Measurements from ENCODE around the gene TPSG1. TPM values are rescaled to one million over a fixed set of nuclear protein-coding genes. Genes with fewer than 3 reads are reported as not detected.

The TPSG1 gene
- polyA plus RNA-seq, 4 donors = 0.47 to 1.6 (median 0.90) TPM

DNA sequence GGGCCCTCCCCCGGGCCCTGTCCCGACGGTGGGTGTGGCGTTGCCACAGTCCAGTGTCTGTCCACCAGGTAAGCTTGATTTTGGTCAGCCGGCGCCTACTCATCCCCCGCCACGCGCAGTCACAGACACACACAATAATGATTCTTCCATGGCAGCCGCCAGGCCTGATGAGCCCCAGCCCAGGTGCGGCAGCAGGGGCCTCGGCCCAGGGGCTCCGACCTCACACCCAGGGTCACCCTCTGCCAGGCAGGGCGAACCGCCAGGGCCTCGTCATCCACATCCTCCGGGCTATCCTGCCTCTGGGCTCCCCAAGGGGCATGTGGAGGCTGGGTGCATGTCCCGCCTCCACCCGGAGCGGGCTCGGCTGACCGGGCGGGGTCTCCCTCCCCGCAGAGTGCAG lies 7.5 kb downstream of the TPSG1 start:
- no peak for DNase-seq (ENCODE audit: low read depth in 4 of 4, low spot score in 3 of 4)

DNA sequence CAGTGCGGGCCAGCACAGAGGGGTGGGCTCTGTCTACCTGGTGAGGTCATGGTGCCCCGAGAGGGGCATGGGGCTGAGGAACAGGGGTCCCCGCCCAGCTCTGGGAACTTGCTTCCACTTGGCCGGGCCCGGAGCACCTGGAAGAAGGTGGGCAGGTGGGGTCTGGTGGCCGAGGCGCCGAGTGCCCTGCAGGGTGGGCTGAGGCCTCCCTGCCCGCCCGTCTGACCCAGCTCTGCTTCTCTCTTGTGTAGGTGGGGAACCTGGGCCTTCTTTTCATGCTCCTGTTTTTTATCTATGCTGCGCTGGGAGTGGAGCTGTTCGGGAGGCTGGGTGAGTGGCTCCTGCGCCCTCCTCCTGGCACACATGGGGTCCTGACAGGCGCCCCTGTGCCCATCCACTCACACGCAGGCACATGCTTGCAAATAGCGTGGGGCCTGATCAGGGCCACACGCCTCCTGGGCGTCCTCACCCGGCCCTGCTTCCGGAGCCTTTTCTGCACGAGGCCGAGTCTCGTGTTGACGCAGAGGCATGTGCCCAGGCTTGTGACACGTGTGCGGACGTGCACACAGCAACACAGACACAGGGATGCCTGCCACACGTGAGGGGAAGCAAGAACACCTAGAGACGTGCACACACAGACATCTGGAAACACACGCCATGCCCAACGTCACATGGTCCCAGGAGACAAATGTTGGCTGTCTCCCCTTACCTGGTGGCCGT lies 8.2 kb downstream of the TPSG1 start:
- no peak for DNase-seq (ENCODE audit: low read depth in 4 of 4, low spot score in 3 of 4)

DNA sequence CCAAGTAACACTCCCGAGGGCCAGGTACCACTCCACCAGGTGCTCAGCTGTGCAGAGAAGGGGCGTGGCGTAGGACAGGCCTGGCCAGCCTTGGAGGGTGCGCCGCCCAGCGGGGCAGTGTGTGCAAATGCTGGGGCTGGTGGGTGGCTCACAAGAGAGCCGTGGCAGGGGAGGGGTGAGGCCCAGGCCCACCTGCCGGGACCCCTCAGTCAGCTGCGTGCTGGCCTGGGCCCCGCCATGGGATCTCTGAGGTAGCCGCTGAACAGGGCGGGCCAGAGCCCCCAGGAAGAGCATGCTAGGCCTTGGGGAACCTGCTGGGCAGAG lies 8.8 kb downstream of the TPSG1 start:
- DNase-seq (ENCODE audit: low read depth in 4 of 4, low spot score in 3 of 4) = no peak

DNA sequence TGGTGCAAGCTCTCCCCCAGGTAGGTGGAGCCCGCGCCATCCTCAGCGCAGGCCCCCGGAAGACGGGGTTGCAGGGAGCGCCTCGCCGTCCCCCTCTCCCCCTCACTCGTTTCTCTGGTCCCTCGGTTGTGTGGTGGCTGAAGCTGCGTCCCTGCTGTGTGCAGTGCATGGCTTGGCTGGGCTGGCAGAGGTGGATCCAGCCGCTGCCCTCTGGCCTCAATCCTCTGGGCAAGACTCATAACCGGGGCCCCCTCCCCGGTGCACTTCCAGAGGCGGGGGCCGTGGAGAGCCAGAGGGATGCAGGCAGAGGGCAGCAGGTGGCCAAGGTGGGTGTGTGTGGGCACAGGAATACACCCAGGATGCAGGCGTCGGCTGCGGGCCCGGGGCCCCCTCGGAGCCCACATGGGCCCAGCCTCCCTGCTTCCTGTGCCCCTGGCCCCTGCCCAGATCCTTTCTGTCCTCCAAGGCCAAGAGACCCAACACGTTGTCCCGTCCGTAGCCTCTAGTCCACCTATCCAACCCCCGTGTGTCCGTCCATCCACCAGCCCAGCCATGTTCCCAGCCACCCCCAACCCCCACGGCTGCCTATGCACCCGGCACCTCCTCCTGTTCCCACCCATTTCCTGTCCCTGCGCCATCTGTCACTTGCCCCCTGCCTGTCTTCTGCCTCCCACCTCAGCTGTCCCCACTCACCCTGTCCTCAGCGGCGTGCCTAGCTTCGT lies 9.3 kb downstream of the TPSG1 start:
- DNase-seq (ENCODE audit: low read depth in 4 of 4, low spot score in 3 of 4) = no peak

DNA sequence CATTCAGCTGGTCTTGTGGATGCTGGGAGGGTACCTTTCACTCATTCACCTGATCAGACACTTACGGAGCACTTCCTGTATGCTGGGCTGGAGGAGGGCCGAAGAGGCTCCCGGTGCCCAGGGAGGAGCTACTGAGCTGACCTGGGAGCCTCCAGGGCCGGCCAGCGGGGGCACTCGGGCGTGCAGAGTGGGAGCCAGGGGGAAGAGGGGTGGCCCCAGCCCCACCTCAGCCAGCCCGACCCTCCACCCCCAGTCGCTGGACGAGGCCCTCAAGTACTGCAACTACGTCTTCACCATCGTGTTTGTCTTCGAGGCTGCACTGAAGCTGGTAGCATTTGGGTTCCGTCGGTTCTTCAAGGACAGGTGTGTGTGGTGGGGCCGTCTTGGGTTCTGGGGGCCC lies 10.3 kb downstream of the TPSG1 start:
- DNase-seq (ENCODE audit: low read depth in 4 of 4, low spot score in 3 of 4) = no peak

DNA sequence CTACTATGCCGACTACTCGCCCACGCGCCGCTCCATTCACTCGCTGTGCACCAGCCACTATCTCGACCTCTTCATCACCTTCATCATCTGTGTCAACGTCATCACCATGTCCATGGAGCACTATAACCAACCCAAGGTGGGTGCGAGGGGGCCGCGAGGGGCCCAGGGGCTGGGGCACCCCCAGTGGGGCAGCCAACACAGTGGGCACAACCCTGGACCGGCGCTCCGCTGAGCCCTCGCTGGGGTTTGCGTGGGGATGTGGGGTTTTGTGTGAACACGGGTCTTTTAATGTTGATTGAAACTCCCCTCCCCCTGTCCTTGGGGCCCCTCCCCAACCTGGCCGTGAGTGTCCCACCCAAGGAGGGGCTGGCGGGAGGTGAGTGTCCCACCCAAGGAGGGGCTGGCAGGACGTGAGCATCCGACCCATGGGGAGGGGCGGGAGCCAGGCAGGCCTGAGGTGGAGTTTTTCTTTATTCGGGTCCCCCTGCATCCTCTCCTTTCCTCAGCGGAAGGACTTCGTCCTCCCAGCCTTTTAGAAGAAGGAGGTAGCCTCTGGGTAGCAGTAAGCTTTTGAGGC lies 11.2 kb downstream of the TPSG1 start:
- DNase-seq (ENCODE audit: low read depth in 4 of 4, low spot score in 3 of 4) = no peak

DNA sequence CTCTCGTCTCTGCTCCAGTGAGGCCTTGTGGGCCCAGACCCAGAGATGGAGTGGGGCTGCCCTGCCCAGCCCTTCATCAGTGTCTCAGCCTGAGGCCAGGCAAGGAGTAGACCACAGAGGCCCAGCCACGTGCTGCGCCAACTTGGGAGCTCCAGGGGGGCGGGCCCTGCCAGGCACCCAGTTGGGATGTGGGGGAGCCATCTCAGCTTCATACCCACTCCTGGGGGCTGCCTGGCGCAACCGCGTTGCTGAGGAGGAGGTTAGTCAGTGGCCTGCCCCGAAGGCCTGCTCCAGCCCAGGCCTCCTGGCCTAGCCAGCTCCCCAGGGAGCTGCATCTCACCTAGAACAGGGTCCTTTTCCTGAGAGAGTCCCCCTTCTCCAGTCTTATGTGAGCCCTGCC lies 11.8 kb downstream of the TPSG1 start:
- DNase-seq (ENCODE audit: low read depth in 4 of 4, low spot score in 3 of 4) = no peak

DNA sequence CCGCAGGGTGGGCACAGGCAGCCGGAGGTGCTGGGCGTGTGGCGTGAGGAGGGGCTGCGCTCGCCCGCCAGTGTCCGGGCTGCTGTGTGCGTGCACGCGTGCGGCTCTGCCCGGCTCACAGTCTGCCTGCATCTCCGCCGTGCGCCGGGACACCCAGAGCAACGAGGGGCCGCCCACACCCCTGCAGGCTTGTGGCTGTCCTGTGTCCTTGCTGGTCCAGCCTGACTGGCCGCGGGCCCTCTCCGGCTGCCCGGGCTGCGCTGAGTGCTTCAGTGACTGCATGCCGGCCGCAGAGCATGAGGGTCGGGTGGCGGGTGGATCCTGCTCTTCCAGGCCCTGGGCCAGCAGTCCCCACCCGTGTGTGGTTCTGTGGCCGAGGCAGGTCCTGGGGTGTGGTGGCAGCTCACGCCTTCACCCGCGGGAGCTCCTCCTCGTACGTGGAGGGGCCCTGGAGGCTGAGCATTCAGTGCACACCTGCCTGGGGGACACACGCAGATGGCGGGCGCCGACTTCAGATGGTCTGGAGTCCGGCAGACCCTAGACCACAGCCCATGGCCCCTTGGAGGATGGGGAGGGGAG lies 12.4 kb downstream of the TPSG1 start:
- no peak for DNase-seq (ENCODE audit: low read depth in 4 of 4, low spot score in 3 of 4)

DNA sequence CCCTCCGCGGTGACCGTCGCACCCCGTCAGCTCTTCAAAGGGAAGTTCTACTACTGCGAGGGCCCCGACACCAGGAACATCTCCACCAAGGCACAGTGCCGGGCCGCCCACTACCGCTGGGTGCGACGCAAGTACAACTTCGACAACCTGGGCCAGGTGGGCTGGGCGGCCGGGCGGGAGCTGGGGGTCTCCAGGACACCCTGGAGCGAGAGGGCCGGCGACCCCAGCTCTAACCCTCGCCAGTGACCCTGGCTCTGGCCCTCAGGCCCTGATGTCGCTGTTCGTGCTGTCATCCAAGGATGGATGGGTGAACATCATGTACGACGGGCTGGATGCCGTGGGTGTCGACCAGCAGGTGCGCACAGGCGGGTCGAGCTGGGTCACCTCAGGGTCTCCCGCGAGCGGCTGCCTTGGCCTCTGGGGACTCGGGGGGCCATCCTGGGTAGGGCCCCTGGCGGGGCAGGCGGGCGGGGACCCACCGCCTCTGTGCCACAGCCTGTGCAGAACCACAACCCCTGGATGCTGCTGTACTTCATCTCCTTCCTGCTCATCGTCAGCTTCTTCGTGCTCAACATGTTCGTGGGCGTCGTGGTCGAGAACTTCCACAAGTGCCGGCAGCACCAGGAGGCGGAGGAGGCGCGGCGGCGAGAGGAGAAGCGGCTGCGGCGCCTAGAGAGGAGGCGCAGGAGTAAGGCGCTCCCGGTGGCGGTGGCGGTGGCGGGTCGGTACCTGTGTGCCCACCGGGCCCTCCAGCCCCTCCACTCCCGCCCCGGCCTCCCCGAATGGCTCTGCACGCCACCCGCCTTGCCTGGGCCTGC lies 13.4 kb downstream of the TPSG1 start:
- DNase-seq (ENCODE audit: low read depth in 4 of 4, low spot score in 3 of 4) = no peak

DNA sequence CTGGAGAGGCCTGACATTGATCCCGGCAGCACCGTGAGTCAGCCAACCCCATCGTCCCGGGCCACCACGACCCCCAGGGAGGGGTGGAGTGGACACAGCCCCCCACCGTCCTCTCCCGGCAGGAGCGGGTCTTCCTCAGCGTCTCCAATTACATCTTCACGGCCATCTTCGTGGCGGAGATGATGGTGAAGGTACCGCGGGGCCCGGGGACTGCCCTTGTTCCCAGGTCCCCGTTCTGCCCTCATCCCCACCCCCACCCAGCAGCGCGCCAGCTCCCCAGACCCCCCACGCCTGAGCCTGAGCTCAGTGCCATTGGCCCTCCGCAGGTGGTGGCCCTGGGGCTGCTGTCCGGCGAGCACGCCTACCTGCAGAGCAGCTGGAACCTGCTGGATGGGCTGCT lies 14.6 kb downstream of the TPSG1 start:
- DNase-seq (ENCODE audit: low read depth in 4 of 4, low spot score in 3 of 4) = no peak

DNA sequence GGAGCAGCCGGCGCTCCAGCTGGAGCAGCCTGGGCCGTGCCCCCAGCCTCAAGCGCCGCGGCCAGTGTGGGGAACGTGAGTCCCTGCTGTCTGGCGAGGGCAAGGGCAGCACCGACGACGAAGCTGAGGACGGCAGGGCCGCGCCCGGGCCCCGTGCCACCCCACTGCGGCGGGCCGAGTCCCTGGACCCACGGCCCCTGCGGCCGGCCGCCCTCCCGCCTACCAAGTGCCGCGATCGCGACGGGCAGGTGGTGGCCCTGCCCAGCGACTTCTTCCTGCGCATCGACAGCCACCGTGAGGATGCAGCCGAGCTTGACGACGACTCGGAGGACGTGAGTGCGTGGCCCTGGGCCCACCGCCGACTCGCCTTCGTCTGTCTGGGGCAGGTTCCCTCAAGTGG lies 16.0 kb downstream of the TPSG1 start:
- DNase-seq (ENCODE audit: low read depth in 4 of 4, low spot score in 3 of 4) = no peak

DNA sequence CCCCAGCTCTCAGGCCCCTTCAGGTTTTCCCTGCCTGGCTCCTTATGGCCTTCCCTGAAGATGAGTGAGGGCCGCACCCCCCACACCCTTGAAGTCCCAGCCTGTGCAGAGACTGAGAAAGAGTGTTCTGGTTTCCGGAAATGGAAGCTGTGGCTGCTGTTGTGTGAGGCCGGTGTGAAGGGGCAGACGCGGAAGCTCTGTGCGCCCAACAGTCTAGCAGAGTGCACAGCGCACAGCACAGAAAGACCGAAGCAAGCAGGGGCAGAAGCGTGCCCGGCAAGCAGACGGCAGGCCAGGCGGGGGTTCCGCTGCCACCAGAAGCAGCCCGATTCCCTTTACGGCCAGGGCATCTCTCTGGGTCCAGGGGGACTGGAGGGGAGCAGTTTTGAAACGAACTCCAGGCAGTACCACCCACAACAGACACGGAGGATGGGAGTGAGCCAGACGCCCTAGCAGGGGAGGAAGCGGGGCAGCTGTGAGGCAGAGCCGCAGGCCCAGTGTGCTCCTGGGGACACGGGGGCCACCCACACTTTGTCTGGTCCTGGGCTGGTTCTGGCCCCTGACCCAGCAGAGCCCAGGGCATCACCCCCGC lies 16.7 kb downstream of the TPSG1 start:
- no peak for DNase-seq (ENCODE audit: low read depth in 4 of 4, low spot score in 3 of 4)

DNA sequence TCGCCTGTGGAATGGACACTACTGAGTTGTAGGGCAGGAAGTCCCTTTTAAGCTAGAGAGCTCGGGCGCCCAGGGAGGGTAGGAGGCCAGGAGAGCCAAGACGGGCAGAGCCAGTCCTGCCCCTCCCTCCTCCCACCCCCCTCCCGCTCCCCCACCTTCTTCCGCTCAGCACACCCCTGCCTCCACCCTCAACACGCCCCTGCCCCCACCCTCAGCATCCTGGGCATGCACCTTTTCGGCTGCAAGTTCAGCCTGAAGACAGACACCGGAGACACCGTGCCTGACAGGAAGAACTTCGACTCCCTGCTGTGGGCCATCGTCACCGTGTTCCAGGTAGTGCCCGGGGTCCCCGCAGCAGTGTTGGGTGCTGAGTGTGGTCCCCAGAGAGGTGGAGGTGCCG lies 18.3 kb downstream of the TPSG1 start:
- no peak for DNase-seq (ENCODE audit: low read depth in 4 of 4, low spot score in 3 of 4)

DNA sequence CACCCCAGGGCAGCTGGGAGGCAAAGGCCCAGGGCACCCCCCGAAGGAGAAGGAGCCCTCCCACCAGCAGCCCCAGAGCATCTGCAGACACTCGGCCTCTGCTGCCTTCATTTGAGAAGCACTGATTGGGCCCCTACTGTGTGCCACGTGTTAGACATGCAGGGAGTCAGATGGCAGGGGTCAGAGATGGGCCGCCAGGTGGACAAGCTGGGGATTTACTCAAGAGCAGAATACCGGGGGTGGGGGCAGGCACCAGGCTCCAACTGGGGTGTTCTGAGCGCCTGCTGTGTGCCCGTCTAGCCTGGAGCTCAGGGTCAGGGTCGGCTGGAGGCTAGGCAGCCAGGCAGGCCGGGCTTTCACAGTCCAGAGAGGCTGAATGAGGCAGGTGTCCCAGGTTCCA lies 18.7 kb downstream of the TPSG1 start:
- DNase-seq (ENCODE audit: low read depth in 4 of 4, low spot score in 3 of 4) = no peak

DNA sequence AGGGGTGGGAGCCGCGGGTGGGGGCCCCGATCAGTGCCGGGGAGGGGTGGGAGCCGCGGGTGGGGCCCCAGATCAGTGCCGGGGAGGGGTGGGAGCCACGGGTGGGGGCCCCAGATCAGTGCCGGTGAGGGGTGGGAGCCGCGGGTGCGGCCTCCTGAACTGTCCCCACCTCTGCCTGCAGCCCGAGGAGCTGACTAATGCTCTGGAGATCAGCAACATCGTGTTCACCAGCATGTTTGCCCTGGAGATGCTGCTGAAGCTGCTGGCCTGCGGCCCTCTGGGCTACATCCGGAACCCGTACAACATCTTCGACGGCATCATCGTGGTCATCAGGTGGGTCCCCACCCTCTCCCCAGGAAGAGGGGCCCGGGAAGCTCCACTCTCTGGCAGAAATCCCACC lies 20.1 kb downstream of the TPSG1 start:
- no peak for DNase-seq (ENCODE audit: low read depth in 4 of 4, low spot score in 3 of 4)

DNA sequence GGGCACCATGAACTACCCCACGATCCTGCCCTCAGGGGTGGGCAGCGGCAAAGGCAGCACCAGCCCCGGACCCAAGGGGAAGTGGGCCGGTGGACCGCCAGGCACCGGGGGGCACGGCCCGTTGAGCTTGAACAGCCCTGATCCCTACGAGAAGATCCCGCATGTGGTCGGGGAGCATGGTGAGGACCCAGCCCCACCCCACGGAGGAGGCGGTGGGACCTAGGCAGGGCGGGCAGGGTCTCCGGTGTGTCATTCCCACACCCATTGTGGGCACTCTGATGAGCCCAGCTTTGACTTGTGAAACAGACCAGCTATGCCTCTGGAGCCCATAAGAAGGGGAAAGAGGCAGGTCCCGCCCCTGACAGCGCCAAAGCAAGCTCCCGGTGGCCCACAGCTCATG lies 22.8 kb downstream of the TPSG1 start:
- DNase-seq (ENCODE audit: low read depth in 4 of 4, low spot score in 3 of 4) = no peak

DNA sequence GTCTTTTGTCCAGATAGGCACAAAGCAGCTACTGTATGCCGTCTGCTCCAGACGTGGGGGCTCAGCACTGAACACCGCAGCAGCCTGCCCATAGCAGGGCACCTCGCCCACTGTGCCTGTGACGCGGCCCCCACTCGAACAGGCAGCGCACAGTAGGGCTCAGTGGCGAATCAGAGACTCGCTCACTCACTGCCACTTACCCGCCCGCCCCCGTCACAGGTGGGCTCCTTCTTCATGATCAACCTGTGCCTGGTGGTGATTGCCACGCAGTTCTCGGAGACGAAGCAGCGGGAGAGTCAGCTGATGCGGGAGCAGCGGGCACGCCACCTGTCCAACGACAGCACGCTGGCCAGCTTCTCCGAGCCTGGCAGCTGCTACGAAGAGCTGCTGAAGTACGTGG lies 23.6 kb downstream of the TPSG1 start:
- DNase-seq (ENCODE audit: low read depth in 4 of 4, low spot score in 3 of 4) = no peak

DNA sequence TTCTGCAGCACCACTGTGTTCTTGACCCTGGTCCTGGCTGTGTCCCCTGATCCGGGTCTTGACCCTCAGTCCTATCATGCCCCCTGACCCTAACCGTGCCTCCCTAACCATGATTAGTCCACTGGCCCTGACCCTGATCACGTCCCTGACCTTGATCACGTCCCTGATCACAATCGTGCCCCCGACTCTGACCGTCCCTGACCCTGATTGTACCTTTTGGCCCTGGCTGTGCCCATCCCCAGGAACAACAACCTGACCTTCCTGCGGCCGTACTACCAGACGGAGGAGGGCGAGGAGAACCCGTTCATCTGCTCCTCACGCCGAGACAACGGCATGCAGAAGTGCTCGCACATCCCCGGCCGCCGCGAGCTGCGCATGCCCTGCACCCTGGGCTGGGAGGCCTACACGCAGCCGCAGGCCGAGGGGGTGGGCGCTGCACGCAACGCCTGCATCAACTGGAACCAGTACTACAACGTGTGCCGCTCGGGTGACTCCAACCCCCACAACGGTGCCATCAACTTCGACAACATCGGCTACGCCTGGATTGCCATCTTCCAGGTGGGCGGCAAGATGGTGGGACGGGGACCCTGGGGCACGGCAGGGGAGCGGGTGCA lies 24.9 kb downstream of the TPSG1 start:
- DNase-seq (ENCODE audit: low read depth in 4 of 4, low spot score in 3 of 4) = no peak

DNA sequence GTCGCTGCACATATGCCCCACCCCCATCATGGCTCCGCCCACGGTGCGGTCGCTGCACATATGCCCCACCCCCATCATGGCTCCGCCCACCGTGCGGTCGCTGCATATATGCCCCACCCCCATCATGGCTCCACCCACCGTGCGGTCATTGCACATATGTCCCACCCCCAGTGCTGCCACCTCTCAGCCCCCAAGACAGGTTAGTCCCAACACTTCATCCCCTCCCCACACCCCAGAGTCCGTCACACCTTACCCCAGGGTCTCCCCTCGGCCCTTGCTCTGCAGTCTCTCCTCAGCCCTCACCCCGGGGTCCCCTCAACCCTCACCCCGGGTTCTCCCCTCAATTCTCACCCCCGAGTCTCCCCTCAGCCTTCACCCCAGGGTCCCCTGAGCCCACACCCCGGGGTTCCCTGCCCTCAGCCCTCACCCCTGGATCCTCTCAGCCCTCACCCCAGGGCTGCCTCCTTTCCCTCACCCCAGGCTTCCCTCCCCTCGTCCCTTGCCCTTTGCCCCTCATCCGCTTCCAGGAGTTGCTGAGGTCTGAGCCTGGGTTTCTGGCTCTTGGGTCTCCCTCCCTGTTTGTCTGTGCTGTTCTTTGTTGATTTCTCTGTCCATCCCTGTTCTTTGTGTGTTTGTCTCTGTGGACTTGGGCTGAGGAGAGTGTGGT lies 25.6 kb downstream of the TPSG1 start:
- no peak for DNase-seq (ENCODE audit: low read depth in 4 of 4, low spot score in 3 of 4)

All from right renal pelvis (tissue), 4 donors.